ENCODE measurements around the gene RABL3. TPM values are rescaled to one million over a fixed set of nuclear protein-coding genes. Genes with fewer than 3 reads are reported as not detected.

Gene RABL3
- polyA plus RNA-seq, 1 of the 3 experiments (the other 2 are of a cell fraction) = 2.2 TPM

DNA sequence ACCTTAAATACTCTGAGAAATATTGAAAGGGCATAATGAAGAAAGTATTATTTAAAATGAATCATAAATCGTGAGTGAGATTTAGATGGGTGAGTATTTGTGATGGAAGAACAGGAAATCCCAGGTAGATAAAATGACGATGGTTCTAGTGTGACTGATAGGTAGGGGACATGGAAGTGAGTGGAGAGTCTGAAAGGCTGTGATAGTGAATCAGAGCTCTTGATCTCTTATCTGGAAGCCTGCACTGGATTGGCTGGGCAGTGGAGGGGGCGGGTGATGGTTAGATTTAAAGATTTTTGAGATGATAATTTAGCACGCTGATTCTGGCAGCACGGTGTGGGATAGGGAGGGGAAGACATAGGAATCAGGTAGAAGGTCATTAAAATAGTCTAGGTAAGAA, 80.4 kb downstream of the RABL3 start:
- CTCF ChIA-PET = no interaction called here
- H3K36me3 ChIP-seq (replicated peaks in 1 of 2; ENCODE audit: control insufficient read depth in 1 of 2, insufficient read depth in 2 of 2, low read length in 1 of 2) = no peaks in the 10 kb centered on the region
- WGBS (ENCODE audit: low lambda C conversion rate) = 28% methylated on average over 5 of the region's 5 CpGs

DNA sequence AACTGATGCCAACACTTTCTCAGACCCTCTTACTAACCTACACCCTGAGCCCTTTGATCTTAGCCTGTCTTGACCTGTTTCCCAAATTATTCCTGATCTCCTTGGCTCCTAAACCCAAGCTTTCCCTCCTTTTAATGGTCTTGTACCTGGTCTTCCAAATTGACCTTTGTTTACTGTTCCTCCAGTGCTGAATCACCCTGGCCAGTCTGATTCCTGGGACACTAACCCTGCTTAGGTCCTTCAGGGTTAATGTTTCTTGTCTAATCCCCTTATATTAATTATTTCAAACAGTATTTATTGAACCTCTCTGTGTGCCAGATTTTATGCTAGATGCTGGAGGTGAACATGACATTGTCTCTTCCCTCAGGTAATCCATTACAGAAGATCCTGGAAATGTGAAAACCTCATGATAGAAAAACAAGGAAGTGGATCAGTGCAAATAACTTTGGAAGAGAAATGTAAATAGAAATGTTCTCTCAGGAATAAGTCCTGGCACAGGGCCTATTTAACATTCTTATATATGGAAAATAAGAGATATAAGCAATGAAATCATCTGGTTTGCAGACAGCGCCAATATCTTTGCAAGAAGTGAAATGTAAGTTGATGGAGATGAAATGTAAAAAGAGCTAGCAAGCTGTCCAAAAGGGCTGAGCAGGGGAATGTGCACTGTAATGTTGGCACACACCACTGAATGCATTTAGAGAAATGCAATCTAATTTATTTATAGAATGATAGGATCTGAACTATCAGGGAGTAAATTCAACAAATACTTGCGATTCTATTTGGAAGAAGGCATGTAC, 81.0 kb downstream of the RABL3 start:
- WGBS (ENCODE audit: low lambda C conversion rate) = 6% methylated on average over 2 of the region's 2 CpGs
- Histone ChIP-seq H3K36me3 (replicated peaks in 1 of 2; ENCODE audit: control insufficient read depth in 1 of 2, insufficient read depth in 2 of 2, low read length in 1 of 2) (no peaks in the 10 kb centered on the region), H2AFZ (ENCODE audit: low read depth) (no peak overlapping the region), H3K79me2 (ENCODE audit: insufficient read depth) (no peaks in the 10 kb centered on the region), H3K4me2 (no peak overlapping the region), H4K20me1 (ENCODE audit: insufficient read depth) (no peaks in the 10 kb centered on the region), H3K4me1 (ENCODE audit: control insufficient read depth in 1 of 2, insufficient read depth in 2 of 2, low read depth in 1 of 2, low read length in 1 of 2) (peaks cover 0 to 5% of the 10 kb centered on the region in 2 experiments; a peak in 2 of 4 replicates), H3K27ac (ENCODE audit: low read depth in 2 of 2, low read length in 1 of 2) (no peak overlapping the region), H3K9me3 (no peaks in the 10 kb centered on the region), H3F3A (replicated peaks; ENCODE audit: insufficient read depth) (no peaks in the 10 kb centered on the region), H3K4me3 (ENCODE audit: low read depth in 2 of 2, low read length in 1 of 2) (no peak overlapping the region), H3K9me2 (no peaks in the 10 kb centered on the region), H3K27me3 (ENCODE audit: insufficient read depth) (no peaks in the 10 kb centered on the region), H3K9ac (no peak overlapping the region)
- DNase-seq = peak; percentile 6
- ChIA-PET CTCF (no interaction called here), POLR2A (no interaction called here)
- TF ChIP-seq RCOR1 (IDR thresholded peaks at IDR 0.05; ENCODE audit: low read length) (peak; percentile 91), TCF12 (IDR thresholded peaks at IDR 0.05) (no peak)

More for the DNA sequence above, 80.4 kb downstream of the RABL3 start:
- no peaks in the 10 kb centered on the region for H3K9me2 ChIP-seq
- H3K27ac ChIP-seq (ENCODE audit: low read depth in 2 of 2, low read length in 1 of 2) = no peak overlapping the region
- no peak overlapping the region for H2AFZ ChIP-seq (ENCODE audit: low read depth)
- H3K27me3 ChIP-seq (ENCODE audit: insufficient read depth) = no peaks in the 10 kb centered on the region
- no peaks in the 10 kb centered on the region for H3K9me3 ChIP-seq
- H3K4me1 ChIP-seq (ENCODE audit: control insufficient read depth in 1 of 2, insufficient read depth in 2 of 2, low read depth in 1 of 2, low read length in 1 of 2) = peaks cover 0 to 5% of the 10 kb centered on the region in 2 experiments; a peak in 2 of 4 replicates
- H3K4me3 ChIP-seq (ENCODE audit: low read depth in 2 of 2, low read length in 1 of 2) = no peak overlapping the region
- H3F3A ChIP-seq (replicated peaks; ENCODE audit: insufficient read depth) = no peaks in the 10 kb centered on the region
- peak; percentile 6 for DNase-seq
- no peak overlapping the region for H3K4me2 ChIP-seq
- no peak for TF ChIP-seq RFX5 (IDR thresholded peaks at IDR 0.05; ENCODE audit: low read length)
- TF ChIP-seq MEF2A (IDR thresholded peaks at IDR 0.05; ENCODE audit: borderline replicate concordance, low read depth) = no peak
- no peak for TF ChIP-seq EZH2phosphoT487 (IDR thresholded peaks at IDR 0.05; ENCODE audit: borderline replicate concordance, low read depth)
- TF ChIP-seq, protein P1, sequence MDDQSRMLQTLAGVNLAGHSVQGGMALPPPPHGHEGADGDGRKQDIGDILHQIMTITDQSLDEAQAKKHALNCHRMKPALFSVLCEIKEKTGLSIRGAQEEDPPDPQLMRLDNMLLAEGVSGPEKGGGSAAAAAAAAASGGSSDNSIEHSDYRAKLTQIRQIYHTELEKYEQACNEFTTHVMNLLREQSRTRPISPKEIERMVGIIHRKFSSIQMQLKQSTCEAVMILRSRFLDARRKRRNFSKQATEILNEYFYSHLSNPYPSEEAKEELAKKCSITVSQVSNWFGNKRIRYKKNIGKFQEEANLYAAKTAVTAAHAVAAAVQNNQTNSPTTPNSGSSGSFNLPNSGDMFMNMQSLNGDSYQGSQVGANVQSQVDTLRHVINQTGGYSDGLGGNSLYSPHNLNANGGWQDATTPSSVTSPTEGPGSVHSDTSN (IDR thresholded peaks at IDR 0.05) = no peak
- no peak for TF ChIP-seq SMC3 (IDR thresholded peaks at IDR 0.05; ENCODE audit: low read depth, low read length)
- TF ChIP-seq, protein P2, sequence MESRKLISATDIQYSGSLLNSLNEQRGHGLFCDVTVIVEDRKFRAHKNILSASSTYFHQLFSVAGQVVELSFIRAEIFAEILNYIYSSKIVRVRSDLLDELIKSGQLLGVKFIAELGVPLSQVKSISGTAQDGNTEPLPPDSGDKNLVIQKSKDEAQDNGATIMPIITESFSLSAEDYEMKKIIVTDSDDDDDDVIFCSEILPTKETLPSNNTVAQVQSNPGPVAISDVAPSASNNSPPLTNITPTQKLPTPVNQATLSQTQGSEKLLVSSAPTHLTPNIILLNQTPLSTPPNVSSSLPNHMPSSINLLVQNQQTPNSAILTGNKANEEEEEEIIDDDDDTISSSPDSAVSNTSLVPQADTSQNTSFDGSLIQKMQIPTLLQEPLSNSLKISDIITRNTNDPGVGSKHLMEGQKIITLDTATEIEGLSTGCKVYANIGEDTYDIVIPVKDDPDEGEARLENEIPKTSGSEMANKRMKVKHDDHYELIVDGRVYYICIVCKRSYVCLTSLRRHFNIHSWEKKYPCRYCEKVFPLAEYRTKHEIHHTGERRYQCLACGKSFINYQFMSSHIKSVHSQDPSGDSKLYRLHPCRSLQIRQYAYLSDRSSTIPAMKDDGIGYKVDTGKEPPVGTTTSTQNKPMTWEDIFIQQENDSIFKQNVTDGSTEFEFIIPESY (IDR thresholded peaks at IDR 0.05; ENCODE audit: borderline replicate concordance, low read depth) = no peak
- no peaks in the 10 kb centered on the region for H3K79me2 ChIP-seq (ENCODE audit: insufficient read depth)
- no peak overlapping the region for H3K9ac ChIP-seq
- H4K20me1 ChIP-seq (ENCODE audit: insufficient read depth) = no peaks in the 10 kb centered on the region
- POLR2A ChIA-PET = no interaction called here
